Activated CD8-positive, alpha-beta T cell treated with anti-CD3 and anti-CD28 coated beads for 36 hours (primary cell): ENCODE data around the gene GPC5. TPM values are rescaled to one million over a fixed set of nuclear protein-coding genes. Genes with fewer than 3 reads are reported as not detected.

ENCODE experiments used
- ATAC-seq: fragments of 200-7000 bp; cut with Tn5 transposase; one replicate; pipeline ENCODE4 v1.10.0; 2021; ENCODE audit warnings: mild to moderate bottlenecking, moderate library complexity
- CTCF ChIA-PET: fragments of 350-600 bp; sonication (Branson Sonifier 250); formaldehyde crosslinking; loops from one replicate; lab custom pipeline; 2021; ENCODE audit warnings: antibody characterized with exemption; lab: Charles Lee
- POLR2A ChIA-PET: fragments of 350-600 bp; sonication (Branson Sonifier 250); formaldehyde crosslinking; loops from one replicate; lab custom pipeline; 2021; ENCODE audit warnings: antibody characterized with exemption; lab: Charles Lee
- DNase-seq: peaks from one replicate; pipeline ENCODE4 v3.0.0-alpha.2; 2020
- H3K27ac Mint-ChIP-seq: one replicate; pipeline ENCODE4 v1.8.0; 2021; ENCODE audit warnings: mild to moderate bottlenecking, mixed read lengths
- H3K27me3 Mint-ChIP-seq: one replicate; pipeline ENCODE4 v1.8.0; 2021; ENCODE audit warnings: mixed read lengths
- H3K36me3 Mint-ChIP-seq: one replicate; pipeline ENCODE4 v1.8.0; 2021; ENCODE audit warnings: low read depth, mixed read lengths
- H3K4me1 Mint-ChIP-seq: one replicate; pipeline ENCODE4 v1.8.0; 2021; ENCODE audit warnings: low read depth, mixed read lengths
- H3K4me3 Mint-ChIP-seq: one replicate; pipeline ENCODE4 v1.8.0; 2021; ENCODE audit warnings: mild to moderate bottlenecking, moderate library complexity, mixed read lengths
- H3K9me3 Mint-ChIP-seq: one replicate; pipeline ENCODE4 v1.8.0; 2021; ENCODE audit warnings: mixed read lengths
- intact Hi-C: fragments of 100-400 bp; cut with micrococcal nuclease; formaldehyde crosslinking; loops from one replicate; pipeline ENCODE4 v1.10.0; 2022
- total RNA-seq, 2 experiments: library from RNA; stranded (reverse); gene quantifications; one replicate each; pipeline ENCODE4 v1.2.3, GENCODE V29; 2021
- TF ChIP-seq, protein P1 (sequence below): fragments of 200-600 bp; IDR thresholded peaks from one replicate; pipeline ENCODE4 v1.8.0; 2022; ENCODE audit warnings: antibody characterized with exemption, mild to moderate bottlenecking

GPC5 gene
- total RNA-seq, 2 experiments from 2014 or later = 0.13 to 0.14 TPM

DNA sequence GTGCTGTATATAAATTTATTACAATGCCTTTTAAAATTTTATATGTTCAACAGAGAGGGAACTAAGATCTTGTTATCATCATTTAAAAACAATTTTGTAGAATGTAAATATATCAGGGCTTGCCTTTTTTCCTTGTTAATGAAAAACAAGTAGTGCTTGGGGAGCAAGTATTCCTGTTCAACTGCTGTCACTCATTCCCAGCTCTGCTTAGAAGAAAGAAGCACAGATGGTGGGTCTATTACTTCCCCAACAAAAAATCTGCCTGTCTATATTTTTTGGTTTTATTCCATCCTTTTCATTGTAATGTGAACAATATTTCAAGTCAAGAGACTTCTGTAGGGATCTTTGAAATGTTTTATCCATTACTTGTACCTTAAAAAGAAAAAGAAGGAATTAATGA lies 503.9 kb downstream of the GPC5 start:
- H3K4me1 Mint-ChIP-seq = no peaks in the 10 kb centered on the region
- no peaks in the 10 kb centered on the region for H3K36me3 Mint-ChIP-seq
- no peaks in the 10 kb centered on the region for H3K27me3 Mint-ChIP-seq
- no peak overlapping the region for H3K27ac Mint-ChIP-seq
- no peaks in the 10 kb centered on the region for H3K9me3 Mint-ChIP-seq
- ChIA-PET CTCF (no interaction called here), POLR2A (no interaction called here)
- ATAC-seq (no peak), DNase-seq (no peak)
- H3K4me3 Mint-ChIP-seq = no peak overlapping the region
- TF ChIP-seq, protein P1, sequence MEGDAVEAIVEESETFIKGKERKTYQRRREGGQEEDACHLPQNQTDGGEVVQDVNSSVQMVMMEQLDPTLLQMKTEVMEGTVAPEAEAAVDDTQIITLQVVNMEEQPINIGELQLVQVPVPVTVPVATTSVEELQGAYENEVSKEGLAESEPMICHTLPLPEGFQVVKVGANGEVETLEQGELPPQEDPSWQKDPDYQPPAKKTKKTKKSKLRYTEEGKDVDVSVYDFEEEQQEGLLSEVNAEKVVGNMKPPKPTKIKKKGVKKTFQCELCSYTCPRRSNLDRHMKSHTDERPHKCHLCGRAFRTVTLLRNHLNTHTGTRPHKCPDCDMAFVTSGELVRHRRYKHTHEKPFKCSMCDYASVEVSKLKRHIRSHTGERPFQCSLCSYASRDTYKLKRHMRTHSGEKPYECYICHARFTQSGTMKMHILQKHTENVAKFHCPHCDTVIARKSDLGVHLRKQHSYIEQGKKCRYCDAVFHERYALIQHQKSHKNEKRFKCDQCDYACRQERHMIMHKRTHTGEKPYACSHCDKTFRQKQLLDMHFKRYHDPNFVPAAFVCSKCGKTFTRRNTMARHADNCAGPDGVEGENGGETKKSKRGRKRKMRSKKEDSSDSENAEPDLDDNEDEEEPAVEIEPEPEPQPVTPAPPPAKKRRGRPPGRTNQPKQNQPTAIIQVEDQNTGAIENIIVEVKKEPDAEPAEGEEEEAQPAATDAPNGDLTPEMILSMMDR = no peak
- intact Hi-C loops = no loop called here

DNA sequence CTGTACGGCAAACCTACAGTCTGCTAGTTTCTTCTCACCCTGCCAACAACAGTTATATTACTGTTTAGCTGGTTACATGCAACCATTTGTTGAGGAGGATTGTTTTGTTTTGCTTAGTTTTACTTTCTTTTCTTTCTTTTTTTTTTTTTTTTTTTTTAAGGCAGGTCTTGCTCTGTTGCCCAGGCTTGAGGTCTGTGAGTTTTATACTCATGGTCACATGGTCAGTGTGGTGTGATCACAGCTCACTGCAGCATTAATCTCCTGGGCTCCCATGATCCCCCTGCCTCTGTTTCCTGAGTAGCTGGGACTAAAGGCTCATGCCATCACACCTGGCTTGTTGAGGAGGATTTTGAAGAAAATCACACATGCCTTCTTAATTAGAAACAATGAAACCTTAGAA lies 505.6 kb downstream of the GPC5 start:
- Mint-ChIP-seq H3K36me3 (no peaks in the 10 kb centered on the region), H3K9me3 (no peaks in the 10 kb centered on the region), H3K27ac (no peak overlapping the region), H3K4me1 (no peaks in the 10 kb centered on the region), H3K27me3 (no peaks in the 10 kb centered on the region), H3K4me3 (no peak overlapping the region)
- no peak for ATAC-seq
- DNase-seq = no peak
- CTCF ChIA-PET = no interaction called here
- POLR2A ChIA-PET = no interaction called here
- intact Hi-C loops = no loop called here
- TF ChIP-seq, protein P1 = no peak

DNA sequence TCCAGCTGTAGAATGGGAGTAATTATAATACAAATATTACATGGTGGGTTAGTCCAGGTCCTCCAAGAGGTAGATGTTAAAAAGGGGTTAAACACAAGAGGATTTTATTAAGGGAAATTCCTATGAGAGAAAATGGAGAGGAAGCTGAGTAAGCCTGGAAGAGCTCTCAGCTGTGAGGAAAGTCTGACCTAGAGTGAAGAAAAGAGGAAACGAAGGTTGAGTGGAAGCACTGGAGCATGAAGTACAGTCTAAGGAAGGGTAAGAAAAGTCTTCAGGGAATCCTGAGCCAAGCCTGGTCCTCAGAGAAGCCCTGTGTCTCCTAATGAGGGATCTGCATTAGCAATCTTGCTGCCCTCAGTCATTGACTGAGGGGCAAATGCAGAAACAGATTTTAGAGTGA lies 506.2 kb downstream of the GPC5 start:
- H3K27me3 Mint-ChIP-seq = no peaks in the 10 kb centered on the region
- H3K36me3 Mint-ChIP-seq = no peaks in the 10 kb centered on the region
- ATAC-seq (no peak), DNase-seq (no peak)
- POLR2A ChIA-PET = no interaction called here
- TF ChIP-seq, protein P1 = no peak
- intact Hi-C loops = no loop called here
- H3K27ac Mint-ChIP-seq = no peak overlapping the region
- no peaks in the 10 kb centered on the region for H3K9me3 Mint-ChIP-seq
- no peaks in the 10 kb centered on the region for H3K4me1 Mint-ChIP-seq
- no peak overlapping the region for H3K4me3 Mint-ChIP-seq
- CTCF ChIA-PET = no interaction called here

DNA sequence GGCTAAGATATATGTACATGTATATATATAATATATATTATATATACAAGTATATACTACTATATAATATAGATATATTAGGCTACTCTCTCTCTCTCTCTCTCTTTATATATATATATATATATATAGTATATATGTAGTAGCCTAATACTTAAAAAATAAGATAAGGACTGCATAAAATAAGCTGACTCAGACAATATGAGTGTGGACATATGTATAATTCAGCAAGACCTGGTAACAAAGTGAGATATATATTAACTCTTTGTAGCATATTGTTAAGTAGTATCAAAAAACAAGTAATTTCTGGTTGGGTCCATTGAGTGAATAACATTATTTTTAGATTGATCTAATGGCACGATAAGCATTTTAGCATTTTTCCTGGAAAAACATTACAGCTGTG lies 509.0 kb downstream of the GPC5 start:
- no peak overlapping the region for H3K27ac Mint-ChIP-seq
- POLR2A ChIA-PET = no interaction called here

DNA sequence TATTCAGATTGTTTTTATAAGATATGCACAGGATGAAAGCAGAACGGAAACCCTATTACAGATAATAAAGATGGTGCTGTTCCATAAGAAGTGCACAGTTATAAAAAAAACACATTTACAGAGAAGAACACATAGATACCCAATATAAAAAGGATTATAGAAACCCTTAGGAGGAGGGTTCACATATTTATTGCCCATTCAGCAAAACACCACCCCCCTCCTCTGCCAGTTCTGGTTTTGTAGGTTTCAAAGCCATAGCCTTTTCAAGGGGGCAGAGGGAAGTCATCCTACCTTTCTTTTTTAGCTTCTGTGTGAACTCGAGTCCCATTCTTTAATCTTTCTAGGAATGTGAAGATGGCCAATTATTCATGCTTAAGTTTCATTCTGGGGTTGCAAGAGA lies 511.2 kb downstream of the GPC5 start:
- TF ChIP-seq, protein P1 = no peak
- no peak overlapping the region for H3K27ac Mint-ChIP-seq

More for the DNA sequence above, 509.0 kb downstream of the GPC5 start:
- Mint-ChIP-seq H3K27me3 (no peaks in the 10 kb centered on the region), H3K9me3 (no peaks in the 10 kb centered on the region), H3K4me1 (no peaks in the 10 kb centered on the region), H3K4me3 (no peak overlapping the region), H3K36me3 (no peaks in the 10 kb centered on the region)
- CTCF ChIA-PET = no interaction called here
- TF ChIP-seq, protein P1 = no peak
- DNase-seq (no peak), ATAC-seq (no peak)
- intact Hi-C loops = no loop called here

More for the DNA sequence above, 511.2 kb downstream of the GPC5 start:
- intact Hi-C loops = no loop called here
- Mint-ChIP-seq H3K4me3 (no peak overlapping the region), H3K36me3 (no peaks in the 10 kb centered on the region), H3K4me1 (no peaks in the 10 kb centered on the region), H3K27me3 (no peaks in the 10 kb centered on the region), H3K9me3 (no peaks in the 10 kb centered on the region)
- no peak for ATAC-seq
- ChIA-PET POLR2A (no interaction called here), CTCF (no interaction called here)
- DNase-seq = no peak
